ENCODE results near the gene FAM227B.

DNA sequence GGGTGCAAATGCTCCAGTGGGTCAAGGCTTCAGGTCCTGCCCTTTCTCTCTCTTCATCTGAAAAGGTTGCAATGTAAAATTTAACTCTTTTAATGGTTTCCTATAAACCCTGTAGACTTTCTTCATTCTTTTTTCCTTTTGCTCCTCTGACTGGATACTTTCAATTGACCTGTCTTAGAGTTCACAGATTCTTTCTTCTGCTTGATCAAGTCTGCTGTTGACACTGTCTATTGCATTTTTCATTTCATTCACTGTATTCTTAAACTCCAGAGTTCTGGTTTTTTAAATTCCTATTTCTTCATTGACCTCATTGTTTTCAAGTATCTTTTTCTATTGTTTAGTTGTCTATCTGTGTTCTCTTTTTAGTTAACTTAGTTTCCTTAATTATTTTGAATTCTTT, 82.1 kb downstream of the FAM227B start:
- no peak for TF ChIP-seq CTCF (conservative IDR thresholded peaks at IDR 0.05; ENCODE audit: low read depth, low read length)
- no peak for TF ChIP-seq EZH2 (IDR thresholded peaks at IDR 0.05; ENCODE audit: low read length, unreplicated experiment)
- no peak for TF ChIP-seq EZH2phosphoT487 (IDR thresholded peaks at IDR 0.05; ENCODE audit: borderline replicate concordance, low read length)
